H1 (cell line): ENCODE measurements around the gene PTCSC3. TPM values are rescaled to one million over a fixed set of nuclear protein-coding genes. Genes with fewer than 3 reads are reported as not detected.

Experiments used
- CBX8 ChIP-seq: fragments of 300-800, 300-1000 bp; sonication (generic); IDR thresholded peaks from 2 replicates; pipeline ENCODE4 v1.7.1; 2016; ENCODE audit warnings: low read depth, low read length, borderline replicate concordance
- CHD2 ChIP-seq: IDR thresholded peaks from 2 replicates; pipeline ENCODE4 v1.6.1; 2012; ENCODE audit warnings: low read length, improper control_type of control experiment
- RBBP5 ChIP-seq: IDR thresholded peaks from 2 replicates; pipeline ENCODE4 v1.7.1; 2012; ENCODE audit warnings: low read depth, mild to moderate bottlenecking, inconsistent platforms, low read length, moderate library complexity, borderline replicate concordance
- RXRA ChIP-seq: IDR thresholded peaks from 2 replicates; pipeline ENCODE4 v1.6.1; 2011; ENCODE audit warnings: low read depth, mild to moderate bottlenecking, low read length, moderate library complexity; ENCODE audit not compliant: insufficient read depth
- TAF7 ChIP-seq: optimal IDR thresholded peaks from 2 replicates; pipeline ENCODE3; 2011; ENCODE audit warnings: low read depth, mild to moderate bottlenecking, inconsistent platforms, low read length, moderate library complexity, borderline replicate concordance
- polyA plus RNA-seq, 7 experiments: library from polyadenylated mRNA; depleted of rRNA in 3 of 7; stranded (reverse) in 5 of 7; unstranded in 2 of 7; fragments of >200 nt in 5 of 7; fragments of 200-250 nt in 2 of 7; gene quantifications; 1 replicate in 5 of 7; 2 replicates in 1 of 7; 4 replicates in 1 of 7; pipeline versions ENCODE4 v1.2.1 to v1.2.3, GENCODE V29; 2011 to 2013; ENCODE audit warnings: missing spikeins in 2 of 7, mixed read lengths in 2 of 7
- total RNA-seq: library from RNA; stranded (reverse); fragmentation: NEBNext Ultra II Directional; extraction: Animal tissue kit (Norgen Biotek cat#: 25700); gene quantifications from 2 replicates; pipeline ENCODE4 v1.2.1, GENCODE V29; 2021
- TF ChIP-seq, protein P1 (sequence below): IDR thresholded peaks from 2 replicates; pipeline ENCODE4 v1.6.1; 2012; ENCODE audit warnings: inconsistent platforms

Gene PTCSC3
- total and polyA plus RNA-seq, 2 of the 8 experiments (the other 6 are each of a cell fraction or from before 2014, with no cell fraction given), result not detected

DNA sequence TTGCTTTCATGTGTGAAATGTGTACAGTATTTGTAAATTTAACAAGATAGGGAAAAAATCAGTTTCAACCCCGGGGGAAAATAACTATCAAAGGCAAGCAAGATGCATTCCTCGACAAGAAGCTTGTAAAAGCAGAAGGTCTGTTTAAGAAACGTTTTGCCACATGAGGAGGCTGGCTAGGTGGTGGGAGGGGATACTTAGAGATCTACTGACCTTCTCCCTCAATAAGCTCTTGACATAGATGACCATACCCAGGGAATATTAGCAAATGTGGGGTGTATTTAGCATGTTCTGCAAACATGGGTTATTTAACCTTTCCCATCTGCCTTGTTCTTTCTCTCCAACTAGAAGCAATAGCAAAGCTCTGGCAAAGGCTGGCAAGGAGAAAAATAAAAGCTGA is 4.9 kb downstream of the PTCSC3 start (continued):
- TF ChIP-seq TAF7 (no peak), RXRA (no peak), CHD2 (no peak), CBX8 (no peak), RBBP5 (no peak)
- TF ChIP-seq, protein P1, sequence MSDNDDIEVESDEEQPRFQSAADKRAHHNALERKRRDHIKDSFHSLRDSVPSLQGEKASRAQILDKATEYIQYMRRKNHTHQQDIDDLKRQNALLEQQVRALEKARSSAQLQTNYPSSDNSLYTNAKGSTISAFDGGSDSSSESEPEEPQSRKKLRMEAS, result no peak
